NCI-H1105 treated with DMSO at 0.1 percent for 48 hours (cell line): ENCODE measurements around the gene KDM2A.

Experiments used
- DNase-seq: peaks from one replicate; lab custom pipeline; 2025; lab: John Stamatoyannopoulos, UW

KDM2A gene

GRCh38 chr11:67273260-67273990, 154.4 kb downstream of the KDM2A start:
- DNase-seq: no peak

DNA sequence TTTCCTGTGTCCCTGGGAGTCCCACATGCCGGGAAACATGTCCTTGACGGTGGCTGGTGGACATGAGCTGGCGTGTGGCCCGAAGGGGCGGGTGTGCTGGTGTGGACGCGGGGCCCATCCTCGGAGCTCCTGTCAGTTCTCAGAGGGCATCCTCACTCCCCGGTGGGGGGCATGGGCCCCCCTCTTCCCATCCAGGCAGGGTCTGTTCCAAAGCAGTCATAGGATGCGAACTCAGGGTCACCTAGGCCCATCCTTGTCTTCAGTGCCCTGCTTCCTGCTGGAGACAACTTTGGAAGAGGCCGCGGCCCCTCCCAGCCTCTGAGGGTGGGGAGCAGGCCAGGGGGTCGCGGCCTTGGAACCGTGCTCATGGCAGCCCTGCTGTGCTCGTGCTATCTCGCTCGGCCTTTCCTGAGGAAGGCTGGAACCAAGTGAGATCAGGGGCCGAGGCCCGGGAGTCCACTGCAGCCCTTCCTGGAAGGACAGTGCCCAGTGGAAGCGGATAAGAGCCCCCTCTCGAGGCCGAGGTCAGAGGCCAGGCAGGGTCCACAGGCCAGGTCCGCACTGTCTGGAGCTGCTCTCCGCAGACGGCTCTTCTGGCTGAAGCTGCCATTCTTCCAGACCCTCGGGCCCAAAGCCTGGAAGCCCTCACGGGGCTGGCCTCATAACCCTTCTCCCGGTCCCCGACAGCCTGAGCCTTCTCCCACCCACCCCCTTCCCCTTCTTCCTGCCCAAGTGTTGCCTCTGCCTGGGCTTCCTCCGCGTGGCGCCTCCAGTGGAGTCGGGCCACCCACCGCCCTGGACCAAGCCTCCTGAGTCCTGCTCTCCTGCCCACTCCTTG, 155.9 kb downstream of the KDM2A start:
- DNase-seq: no peak

DNA sequence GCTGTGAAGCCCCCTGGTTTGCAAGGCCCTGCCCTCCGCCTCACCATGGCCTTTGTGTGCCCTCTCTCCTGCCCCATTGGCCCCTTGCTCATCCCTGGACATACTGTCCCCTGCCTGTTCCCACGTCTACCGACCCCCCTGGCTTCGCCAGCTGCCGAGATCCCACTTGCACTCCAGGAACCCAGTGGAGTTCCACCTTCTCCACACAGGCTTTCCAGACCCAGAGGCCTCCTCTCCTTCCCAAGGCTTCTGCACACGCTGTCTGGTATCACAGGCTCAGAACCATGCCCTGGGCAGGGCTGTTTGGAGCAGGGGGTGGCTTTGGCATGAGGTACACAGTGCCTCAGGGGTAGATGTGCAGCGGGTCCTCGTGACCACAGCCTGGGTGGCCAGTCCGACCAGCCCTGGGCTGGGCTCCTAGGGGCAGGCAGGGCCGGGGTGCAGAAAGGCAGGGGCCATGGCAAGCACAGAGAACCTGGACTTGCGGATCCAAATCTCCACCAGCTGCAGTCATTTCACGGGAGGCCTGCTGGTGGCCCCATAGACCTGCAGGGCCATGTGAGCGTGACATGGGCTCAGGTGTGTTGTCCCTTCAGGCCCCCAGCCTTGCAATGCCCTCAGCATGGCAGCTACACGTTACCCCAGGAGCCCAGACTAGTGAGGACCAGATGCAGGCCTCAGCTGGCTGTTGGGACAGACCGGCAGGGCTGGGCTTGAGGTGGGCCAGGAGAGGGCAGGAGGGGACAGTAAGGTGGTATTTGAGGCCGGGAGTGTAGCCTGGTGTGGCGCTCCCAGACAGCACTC, 156.7 kb downstream of the KDM2A start:
- DNase-seq: no peak

- DNase-seq: no peak
These were observed 157.7 kb downstream of the KDM2A start for GRCh38 chr11:67276781-67277230.

DNA sequence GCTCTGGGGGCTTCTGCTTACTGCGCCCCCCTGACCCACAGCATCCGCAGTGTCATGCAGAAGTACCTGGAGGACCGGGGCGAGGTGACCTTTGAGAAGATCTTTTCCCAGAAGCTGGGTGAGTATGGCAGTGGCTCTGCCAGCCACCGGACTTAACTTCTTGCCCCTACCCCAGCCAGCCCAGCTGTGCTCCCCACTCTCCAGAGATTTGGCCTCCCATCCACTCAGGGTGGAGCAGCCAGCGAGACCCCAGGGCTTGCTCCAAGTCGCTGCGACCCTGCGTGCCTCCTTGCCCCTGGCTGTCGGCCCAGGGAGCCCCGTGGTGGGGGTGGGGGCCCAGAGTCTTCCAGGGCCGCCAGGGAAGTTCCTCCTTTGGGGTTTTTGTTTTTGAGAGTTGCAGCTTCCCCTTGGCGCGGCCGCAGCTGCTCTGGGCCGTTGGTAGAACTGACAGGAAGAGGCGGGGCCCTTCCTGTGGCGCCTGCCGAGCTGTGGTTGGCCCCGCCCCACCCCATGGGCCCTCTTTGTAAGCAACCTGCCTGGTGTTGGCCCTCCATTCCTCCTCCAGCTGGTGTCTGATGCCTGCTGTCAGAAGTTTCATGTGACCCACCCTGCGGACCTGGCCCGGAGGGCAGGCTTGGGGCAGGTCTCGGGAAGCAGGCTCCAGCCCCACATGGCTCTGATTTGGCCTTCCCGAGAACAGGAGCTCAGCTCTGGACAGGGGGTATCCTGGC, 158.3 kb downstream of the KDM2A start:
- no peak for DNase-seq

GRCh38 chr11:67278135-67278938, 159.3 kb downstream of the KDM2A start:
- DNase-seq: no peak

DNA sequence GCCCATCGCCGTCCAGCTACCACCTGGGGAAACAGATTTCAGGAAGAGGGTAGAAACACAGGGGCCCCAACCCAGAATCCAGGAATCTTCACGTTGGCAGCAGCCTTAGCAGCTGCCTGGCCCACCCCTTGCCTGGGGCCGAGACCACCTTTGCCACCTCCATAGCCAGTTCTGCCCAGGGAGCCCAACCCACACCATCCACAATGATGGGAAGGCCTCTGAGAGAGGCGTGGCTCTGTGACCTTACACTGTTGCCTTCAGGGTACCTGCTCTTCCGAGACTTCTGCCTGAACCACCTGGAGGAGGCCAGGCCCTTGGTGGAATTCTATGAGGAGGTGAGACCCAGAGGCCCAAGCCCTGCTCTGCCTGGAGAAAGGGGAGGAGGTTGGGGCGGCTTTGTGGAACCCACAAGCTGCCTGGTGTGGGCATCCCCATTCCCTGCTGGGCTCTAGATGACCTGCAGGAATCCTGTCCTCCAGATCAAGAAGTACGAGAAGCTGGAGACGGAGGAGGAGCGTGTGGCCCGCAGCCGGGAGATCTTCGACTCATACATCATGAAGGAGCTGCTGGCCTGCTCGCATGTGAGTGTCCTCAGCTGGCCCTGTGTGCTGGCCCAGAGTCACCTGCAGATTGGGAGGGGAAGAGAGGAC, 160.0 kb downstream of the KDM2A start:
- no peak for DNase-seq

DNA sequence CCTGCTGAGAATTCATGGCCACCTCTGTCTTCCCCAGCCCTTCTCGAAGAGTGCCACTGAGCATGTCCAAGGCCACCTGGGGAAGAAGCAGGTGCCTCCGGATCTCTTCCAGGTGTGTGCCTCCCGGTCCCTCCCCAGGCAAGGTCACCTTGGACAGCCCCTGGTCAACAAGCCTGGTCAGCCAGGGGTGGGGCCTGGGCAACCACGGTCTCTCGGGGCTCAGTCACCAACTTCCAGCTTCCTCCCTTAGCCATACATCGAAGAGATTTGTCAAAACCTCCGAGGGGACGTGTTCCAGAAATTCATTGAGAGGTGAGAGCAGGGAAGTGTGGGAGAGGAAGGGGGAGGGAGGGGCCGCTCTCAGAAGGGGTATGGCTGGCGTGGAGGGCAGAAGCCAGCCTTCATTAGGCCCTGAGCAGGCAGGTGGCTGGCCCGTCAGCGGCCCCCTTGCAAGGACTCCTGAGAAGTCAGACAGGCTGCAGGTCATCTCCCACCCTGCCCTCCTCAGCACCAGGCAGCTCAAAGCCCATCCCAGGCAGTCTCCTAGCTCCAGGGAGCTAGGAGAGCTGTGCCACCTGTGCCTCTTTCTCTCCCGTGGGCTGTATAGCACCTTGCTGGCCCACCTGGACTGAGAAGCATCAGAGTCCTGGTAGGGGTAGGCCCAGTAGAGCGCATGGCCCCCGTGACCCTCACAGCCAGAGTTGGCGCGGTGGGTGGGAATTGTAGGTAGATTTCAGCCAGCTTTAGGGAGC, 160.7 kb downstream of the KDM2A start:
- DNase-seq: no peak

DNA sequence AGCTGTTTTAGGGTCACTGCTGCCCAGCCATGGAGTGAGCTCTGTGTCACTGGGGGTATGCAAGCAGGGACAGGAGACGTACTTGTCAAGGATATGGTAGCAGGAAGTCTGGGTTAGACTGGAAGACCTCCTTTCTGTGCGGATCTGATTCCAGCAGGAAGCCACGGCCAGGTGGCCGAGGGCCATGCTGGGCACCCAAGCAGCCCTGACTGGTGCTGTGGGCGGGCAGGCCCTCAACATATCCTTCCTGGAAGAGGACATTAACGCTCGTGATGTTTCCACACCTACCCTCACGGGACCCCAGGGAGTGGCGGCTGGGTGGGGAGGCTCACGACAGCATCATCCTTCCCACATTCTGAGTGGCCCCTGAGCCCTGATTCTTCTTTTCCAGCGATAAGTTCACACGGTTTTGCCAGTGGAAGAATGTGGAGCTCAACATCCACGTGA, 161.3 kb downstream of the KDM2A start:
- DNase-seq: no peak

DNA sequence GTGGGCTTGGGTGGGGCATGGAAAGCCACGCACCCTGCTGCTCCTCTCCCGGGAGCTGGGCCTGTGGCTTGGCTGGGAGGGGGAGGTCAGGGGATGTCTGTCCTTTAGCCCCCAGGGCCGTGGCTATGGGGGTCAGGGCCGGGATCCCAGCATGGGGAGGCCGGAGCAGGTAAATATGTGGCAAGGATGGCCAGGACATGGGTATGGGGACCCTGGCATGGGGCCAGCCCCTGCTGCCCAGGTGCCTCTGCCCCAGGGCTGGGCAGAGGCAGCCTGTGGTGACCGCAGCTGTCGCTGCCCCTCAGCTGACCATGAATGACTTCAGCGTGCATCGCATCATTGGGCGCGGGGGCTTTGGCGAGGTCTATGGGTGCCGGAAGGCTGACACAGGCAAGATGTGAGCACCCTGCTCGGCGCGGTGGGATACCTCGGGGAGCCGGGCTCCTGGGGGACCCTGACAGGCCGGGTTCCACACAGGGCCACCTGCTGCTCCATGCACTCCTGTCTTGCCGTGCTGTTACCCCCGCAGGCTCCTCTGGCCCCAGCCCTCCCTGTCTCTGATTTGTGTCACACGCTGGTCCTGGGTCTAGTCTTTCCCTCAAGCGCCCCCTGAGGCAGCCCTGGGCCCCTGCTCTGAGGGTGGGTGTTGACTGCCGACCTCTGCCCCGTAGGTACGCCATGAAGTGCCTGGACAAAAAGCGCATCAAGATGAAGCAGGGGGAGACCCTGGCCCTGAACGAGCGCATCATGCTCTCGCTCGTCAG, 161.9 kb downstream of the KDM2A start:
- no peak for DNase-seq

GRCh38 chr11:67281552-67282150, 162.6 kb downstream of the KDM2A start:
- no peak for DNase-seq

- DNase-seq: no peak
These were observed 163.3 kb downstream of the KDM2A start for GRCh38 chr11:67282155-67282875.

GRCh38 chr11:67282876-67283371, 163.9 kb downstream of the KDM2A start:
- DNase-seq: no peak

DNA sequence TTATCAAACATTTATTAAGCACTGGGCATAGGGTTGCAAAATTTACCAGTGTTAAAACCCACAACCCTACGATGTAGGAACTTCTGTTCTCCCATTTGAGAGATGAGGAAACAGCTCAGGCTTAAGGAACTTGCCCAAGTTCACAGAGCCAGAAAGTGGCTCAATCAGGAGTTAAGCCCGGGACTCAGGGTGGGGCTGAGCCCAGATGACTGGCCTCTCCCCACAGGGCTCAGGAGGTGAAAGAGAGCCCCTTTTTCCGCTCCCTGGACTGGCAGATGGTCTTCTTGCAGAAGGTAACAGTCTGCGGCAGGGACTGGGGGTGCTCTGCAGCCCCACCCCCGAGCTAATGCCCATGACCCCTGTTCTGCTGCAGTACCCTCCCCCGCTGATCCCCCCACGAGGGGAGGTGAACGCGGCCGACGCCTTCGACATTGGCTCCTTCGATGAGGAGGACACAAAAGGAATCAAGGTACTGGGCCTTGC, 164.5 kb downstream of the KDM2A start:
- no peak for DNase-seq

GRCh38 chr11:67284811-67285540, 165.9 kb downstream of the KDM2A start:
- no peak for DNase-seq
